HG03196 (cell line): ENCODE results near the gene ZHX3.

ENCODE experiments used
- ATAC-seq: cut with Tn5 transposase; IDR thresholded peaks from one replicate; pipeline ENCODE4 v1.9.1; 2021; ENCODE audit not compliant: unreplicated experiment

Gene ZHX3

GRCh38 chr20:41231136-41231535, 86.4 kb downstream of the ZHX3 start:
- no peak for ATAC-seq

- no peak for ATAC-seq
These were observed 87.4 kb downstream of the ZHX3 start for GRCh38 chr20:41230136-41230535.

- no peak for ATAC-seq
These were observed 88.3 kb downstream of the ZHX3 start for GRCh38 chr20:41229259-41229658.

DNA sequence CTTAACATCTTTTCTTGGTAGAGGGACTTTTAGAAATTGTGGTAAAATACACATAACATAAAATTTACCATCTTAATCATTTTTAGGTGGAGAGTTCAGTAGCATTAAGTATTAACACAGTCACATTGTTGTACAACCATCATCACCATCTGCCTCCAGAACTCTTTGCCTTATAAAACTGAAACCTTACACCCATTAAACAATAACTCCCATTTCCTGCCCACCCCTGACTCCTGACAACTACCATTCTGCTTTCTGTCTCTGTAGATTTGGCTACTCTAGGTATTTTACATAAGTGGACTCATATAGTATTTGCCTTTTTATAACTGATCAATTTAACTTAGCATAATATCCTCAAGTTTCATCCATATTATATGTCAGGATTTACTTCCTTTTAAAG, 88.7 kb downstream of the ZHX3 start:
- peak; percentile 42 for ATAC-seq

- ATAC-seq, result no peak
These were observed 91.1 kb downstream of the ZHX3 start for GRCh38 chr20:41226426-41226825.

DNA sequence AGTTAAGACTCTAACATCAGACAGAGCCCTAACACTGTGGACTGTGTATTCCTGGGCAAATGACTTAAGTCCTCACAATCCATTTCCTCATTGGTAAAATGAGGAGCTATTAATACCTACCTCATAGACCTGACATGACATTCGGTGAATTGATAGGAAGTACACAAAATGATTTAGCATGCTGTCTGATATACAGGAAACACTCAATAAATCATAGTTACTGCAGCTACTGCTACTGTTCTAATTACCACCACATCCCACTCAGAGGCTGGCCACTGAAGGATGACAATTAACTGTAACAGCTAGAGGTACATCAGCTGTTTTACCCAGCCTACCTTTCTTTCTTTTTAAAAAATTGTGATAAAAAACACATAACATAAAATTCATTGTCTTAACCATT, 92.4 kb downstream of the ZHX3 start:
- no peak for ATAC-seq

GRCh38 chr20:41224281-41224680, 93.2 kb downstream of the ZHX3 start:
- no peak for ATAC-seq

GRCh38 chr20:41223112-41223511, 94.4 kb downstream of the ZHX3 start:
- no peak for ATAC-seq

GRCh38 chr20:41222703-41223102, 94.8 kb downstream of the ZHX3 start:
- ATAC-seq, result no peak

DNA sequence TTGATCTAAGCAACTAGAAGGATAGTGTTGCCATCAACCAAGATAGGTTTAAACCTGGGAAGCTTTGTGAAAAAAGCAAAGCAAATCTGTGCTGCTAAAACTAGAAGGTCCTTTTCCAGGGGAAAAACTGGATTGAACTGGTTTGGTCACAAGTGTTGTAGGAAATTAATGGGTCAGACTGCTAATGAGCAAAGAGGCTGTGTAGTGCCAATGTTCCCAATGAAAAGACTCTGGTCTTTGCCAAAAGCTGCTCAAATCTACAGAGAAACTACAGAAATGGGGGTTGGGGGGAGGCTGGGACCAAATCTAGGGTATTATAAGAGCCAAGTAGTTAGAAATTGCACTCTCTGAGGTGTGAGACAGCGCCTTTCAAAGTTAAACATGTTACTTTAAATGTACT, 95.2 kb downstream of the ZHX3 start:
- no peak for ATAC-seq

DNA sequence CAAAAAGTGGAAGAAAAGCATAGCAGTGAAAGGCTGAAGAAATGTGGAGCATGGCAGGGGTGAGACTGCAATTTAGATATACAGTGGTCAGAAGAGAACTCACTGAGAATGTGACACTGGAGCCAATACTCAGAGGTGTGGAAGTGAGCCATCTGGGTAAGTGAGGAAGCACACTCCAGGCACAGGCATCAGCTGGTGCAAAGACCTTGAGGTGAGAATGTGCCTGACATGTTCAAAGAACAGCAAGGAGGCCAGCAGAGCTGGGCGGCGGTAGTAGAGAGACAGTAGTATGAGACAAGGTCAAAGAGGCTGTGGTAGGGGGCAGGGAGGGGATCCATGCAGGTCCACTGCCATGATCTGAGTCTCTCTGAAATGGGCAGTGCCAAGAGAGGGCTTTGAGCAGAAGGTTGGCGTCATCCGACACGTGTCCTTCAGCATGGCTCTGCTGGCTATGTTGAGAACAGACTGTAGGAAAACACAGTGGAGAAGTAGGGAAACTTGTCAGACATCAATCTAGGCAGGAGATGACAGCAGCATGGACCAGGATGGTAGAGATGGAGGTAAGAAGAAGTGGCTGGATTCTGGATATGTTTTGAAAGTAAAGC, 95.8 kb downstream of the ZHX3 start:
- ATAC-seq, result no peak

DNA sequence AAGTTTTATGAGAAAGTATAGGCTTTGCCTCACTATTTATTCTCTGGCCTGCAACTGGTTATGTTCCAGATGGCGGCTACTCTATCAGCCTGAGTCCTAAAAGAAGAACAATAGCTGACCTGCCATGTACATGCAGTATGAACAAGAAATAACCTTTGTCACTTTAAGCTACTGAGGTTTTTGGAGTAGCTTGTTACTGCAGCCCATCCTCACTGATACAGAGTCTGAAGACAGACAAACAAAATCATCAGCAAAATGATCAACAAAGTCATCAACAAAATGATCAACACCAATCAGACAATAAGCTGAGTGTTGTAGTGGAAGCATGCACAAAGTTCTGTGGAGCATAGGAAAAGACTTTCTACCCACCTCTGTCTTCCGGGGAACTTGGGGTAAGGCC, 97.7 kb downstream of the ZHX3 start:
- ATAC-seq, result no peak

- ATAC-seq, result no peak
These were observed 99.1 kb downstream of the ZHX3 start for GRCh38 chr20:41218466-41218865.

DNA sequence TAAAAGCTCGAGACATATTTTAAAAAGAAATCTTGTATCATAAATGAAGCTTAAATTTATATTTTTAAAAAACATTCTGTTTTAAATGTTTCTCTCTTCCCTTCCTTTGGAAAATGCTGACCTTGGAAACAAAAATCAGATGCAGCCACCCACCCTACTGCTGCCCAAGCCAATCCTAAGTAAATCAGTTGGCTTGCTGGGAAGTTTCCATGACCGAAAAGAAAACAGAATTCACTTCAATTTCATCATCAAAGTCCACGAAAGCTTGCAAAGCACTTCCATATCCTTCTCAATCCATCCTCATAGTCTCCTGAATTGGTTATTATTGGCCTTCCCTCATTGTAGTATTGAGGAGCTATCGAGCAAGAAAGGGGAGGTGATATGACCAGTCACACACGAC, 100.1 kb downstream of the ZHX3 start:
- no peak for ATAC-seq

GRCh38 chr20:41214666-41215065, 102.9 kb downstream of the ZHX3 start:
- no peak for ATAC-seq

- no peak for ATAC-seq
These were observed 103.3 kb downstream of the ZHX3 start for GRCh38 chr20:41214202-41214601.

- no peak for ATAC-seq
These were observed 104.2 kb downstream of the ZHX3 start for GRCh38 chr20:41213150-41213820.

DNA sequence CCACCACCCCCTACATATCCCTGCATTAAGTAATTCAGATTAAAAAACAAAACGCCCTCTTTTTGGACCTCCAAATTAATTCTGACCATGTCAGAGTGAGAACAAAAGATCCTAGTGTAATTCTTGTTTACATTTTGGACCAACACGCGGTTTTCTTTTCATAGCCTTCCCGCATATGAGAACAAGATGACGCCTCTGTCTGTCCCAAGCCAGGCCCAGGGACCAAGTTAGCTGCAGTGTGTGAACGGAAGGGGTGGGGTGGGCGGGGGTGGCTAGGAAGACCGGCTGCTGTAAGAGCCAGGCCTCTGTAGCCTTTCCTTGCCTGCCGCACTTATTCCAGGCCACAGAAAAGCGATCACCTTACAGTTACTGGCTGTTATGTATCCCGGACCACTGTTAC, 112.2 kb downstream of the ZHX3 start:
- ATAC-seq, result no peak

- no peak for ATAC-seq
These were observed 112.9 kb downstream of the ZHX3 start for GRCh38 chr20:41204304-41205265.

- no peak for ATAC-seq
These were observed 113.9 kb downstream of the ZHX3 start for GRCh38 chr20:41203660-41204059.

GRCh38 chr20:41202426-41202825, 115.1 kb downstream of the ZHX3 start:
- ATAC-seq, result no peak

- ATAC-seq, result no peak
These were observed 115.8 kb downstream of the ZHX3 start for GRCh38 chr20:41201760-41202159.
